Nephron (organoid): ENCODE data around the gene KIAA0586.

Experiments
- H3K27ac Mint-ChIP-seq, 3 experiments: 2 replicates each; pipeline ENCODE4 v1.8.0; 2020; ENCODE audit warnings: mixed read lengths in 3 of 3, mild to moderate bottlenecking in 2 of 3, moderate library complexity in 1 of 3
- H3K27me3 Mint-ChIP-seq: 2 replicates; pipeline ENCODE4 v1.8.0; 2021; ENCODE audit warnings: low read depth, mild to moderate bottlenecking, moderate library complexity, mixed read lengths
- H3K36me3 Mint-ChIP-seq: 2 replicates; pipeline ENCODE4 v1.8.0; 2020; ENCODE audit warnings: low read depth, mixed read lengths
- H3K4me1 Mint-ChIP-seq: 2 replicates; pipeline ENCODE4 v1.8.0; 2020; ENCODE audit warnings: mixed read lengths
- H3K4me3 Mint-ChIP-seq, 3 experiments: 2 replicates each; pipeline ENCODE4 v1.8.0; 2020; ENCODE audit warnings: mild to moderate bottlenecking in 3 of 3, mixed read lengths in 3 of 3, moderate library complexity in 2 of 3
- H3K9me3 Mint-ChIP-seq: 2 replicates; pipeline ENCODE4 v1.8.0; 2020; ENCODE audit warnings: mixed read lengths
- CTCF ChIP-seq, 3 experiments: fragments of 200-600 bp; sonication (generic); IDR thresholded peaks; one replicate each; pipeline ENCODE4 v1.5.0; 2021; ENCODE audit warnings: antibody characterized with exemption in 3 of 3; ENCODE audit not compliant: unreplicated experiment in 3 of 3

Gene KIAA0586

GRCh38 chr14:58444627-58445026, 17.1 kb downstream of the KIAA0586 start:
- no peak for TF ChIP-seq CTCF (IDR thresholded peaks at IDR 0.05; ENCODE audit: unreplicated experiment in 3 of 3)
- Mint-ChIP-seq H3K27ac (no peak overlapping the region), H3K9me3 (no peaks in the 10 kb centered on the region), H3K4me3 (no peak overlapping the region), H3K27me3 (no peaks in the 10 kb centered on the region), H3K4me1 (no peaks in the 10 kb centered on the region), H3K36me3 (peaks cover 29% of the 10 kb centered on the region)

GRCh38 chr14:58455593-58456265, 28.2 kb downstream of the KIAA0586 start:
- H3K36me3 Mint-ChIP-seq, result peaks cover 49% of the 10 kb centered on the region

DNA sequence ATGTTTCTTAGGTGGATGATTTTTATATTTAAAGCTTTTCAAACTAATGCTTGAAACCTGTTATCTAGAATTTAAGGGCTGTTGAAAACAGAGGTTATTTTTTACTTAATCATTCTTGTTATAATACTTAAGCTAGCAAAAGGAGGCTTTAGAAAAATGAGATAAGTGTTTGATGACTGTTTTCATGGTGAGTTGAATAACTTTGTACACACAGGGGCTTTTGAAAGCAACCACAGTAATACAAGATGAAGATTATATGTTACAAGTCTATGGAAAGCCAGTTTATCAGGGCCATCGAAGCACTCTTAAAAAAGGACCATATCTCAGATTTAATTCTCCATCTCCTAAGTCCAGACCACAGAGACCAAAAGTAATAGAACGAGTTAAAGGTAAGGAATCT, 33.3 kb downstream of the KIAA0586 start:
- Mint-ChIP-seq H3K9me3 (no peaks in the 10 kb centered on the region), H3K27ac (no peak overlapping the region), H3K4me3 (no peak overlapping the region), H3K4me1 (no peaks in the 10 kb centered on the region), H3K27me3 (no peaks in the 10 kb centered on the region), H3K36me3 (peaks cover 46% of the 10 kb centered on the region)
- no peak for TF ChIP-seq CTCF (IDR thresholded peaks at IDR 0.05; ENCODE audit: unreplicated experiment in 3 of 3)

More at GRCh38 chr14:58455593-58456265, 28.2 kb downstream of the KIAA0586 start:
- Mint-ChIP-seq H3K9me3 (no peaks in the 10 kb centered on the region), H3K27me3 (no peaks in the 10 kb centered on the region), H3K27ac (no peak overlapping the region), H3K4me3 (no peak overlapping the region), H3K4me1 (no peaks in the 10 kb centered on the region)
- TF ChIP-seq CTCF (IDR thresholded peaks at IDR 0.05; ENCODE audit: unreplicated experiment in 3 of 3), result no peak

- no peaks in the 10 kb centered on the region for H3K9me3 Mint-ChIP-seq
- no peaks in the 10 kb centered on the region for H3K4me1 Mint-ChIP-seq
- H3K27me3 Mint-ChIP-seq, result no peaks in the 10 kb centered on the region
- TF ChIP-seq CTCF (IDR thresholded peaks at IDR 0.05; ENCODE audit: unreplicated experiment in 3 of 3), result no peak
- no peak overlapping the region for H3K27ac Mint-ChIP-seq
- peaks cover 40% of the 10 kb centered on the region for H3K36me3 Mint-ChIP-seq
- no peak overlapping the region for H3K4me3 Mint-ChIP-seq
These were observed 35.6 kb downstream of the KIAA0586 start for GRCh38 chr14:58463147-58463546.

GRCh38 chr14:58464652-58465051, 37.1 kb downstream of the KIAA0586 start:
- TF ChIP-seq CTCF (IDR thresholded peaks at IDR 0.05; ENCODE audit: unreplicated experiment in 3 of 3), result no peak
- Mint-ChIP-seq H3K27me3 (no peaks in the 10 kb centered on the region), H3K36me3 (peaks cover 50% of the 10 kb centered on the region), H3K27ac (no peak overlapping the region), H3K4me1 (no peaks in the 10 kb centered on the region), H3K4me3 (no peak overlapping the region), H3K9me3 (no peaks in the 10 kb centered on the region)

DNA sequence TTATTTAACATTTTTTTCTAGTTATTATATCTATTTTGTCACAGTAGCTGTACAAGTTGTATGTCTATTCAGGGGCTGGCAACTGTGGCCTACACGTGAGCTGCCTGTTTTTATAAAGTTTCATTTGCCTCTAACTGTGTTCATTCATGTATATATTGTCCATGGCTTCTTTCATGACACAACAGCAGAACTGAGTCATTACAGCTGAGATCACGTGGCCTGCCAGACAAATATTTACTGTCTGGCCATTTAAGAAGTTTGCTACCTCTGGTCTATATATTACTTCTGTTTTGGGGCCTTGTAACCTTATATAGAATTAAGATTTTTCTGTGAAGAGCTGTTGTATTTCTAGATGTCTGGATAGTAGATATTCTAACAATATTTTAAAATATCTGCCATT, 37.9 kb downstream of the KIAA0586 start:
- no peak overlapping the region for H3K27ac Mint-ChIP-seq
- H3K4me1 Mint-ChIP-seq, result no peaks in the 10 kb centered on the region
- H3K36me3 Mint-ChIP-seq, result peaks cover 47% of the 10 kb centered on the region
- no peaks in the 10 kb centered on the region for H3K9me3 Mint-ChIP-seq
- H3K27me3 Mint-ChIP-seq, result no peaks in the 10 kb centered on the region
- H3K4me3 Mint-ChIP-seq, result no peak overlapping the region
- TF ChIP-seq CTCF (IDR thresholded peaks at IDR 0.05; ENCODE audit: unreplicated experiment in 3 of 3), result no peak
